Hair follicular keratinocyte (primary cell): ENCODE measurements around the gene KIAA1328. TPM values are rescaled to one million over a fixed set of nuclear protein-coding genes. Genes with fewer than 3 reads are reported as not detected.

Experiments used
- total RNA-seq: library from RNA; depleted of rRNA; stranded (reverse); fragments of >200 nt; gene quantifications from 2 replicates; pipeline ENCODE4 v1.2.3, GENCODE V29; 2015

The KIAA1328 gene
- total RNA-seq: 3.0 and 3.6 TPM in 2 replicates

GRCh38 chr18:36828630-36829361 lies at the start of gene KIAA1328, which contains the start of gene TPGS2:
Gene KIAA1328, plus strand, starts transcription at chr18:36829127. Its CDS starts 12 bp downstream, at chr18:36829139.
Gene TPGS2, minus strand, starts transcription at chr18:36829002. Its CDS starts 235 bp downstream, at chr18:36828767.

Other genes starting within 250 kb of the KIAA1328 start
- gene TPGS2, start 125 bp upstream of the KIAA1328 start, total RNA-seq: 195 and 247 TPM in 2 replicates